ENCODE data around the gene CREBL2. TPM values are rescaled to one million over a fixed set of nuclear protein-coding genes. Genes with fewer than 3 reads are reported as not detected.
A peak's percentile ranks its signal among the peaks of the same experiment; 100 is the strongest.

The CREBL2 gene
- total RNA-seq, 1 donor = 49.9 TPM

DNA sequence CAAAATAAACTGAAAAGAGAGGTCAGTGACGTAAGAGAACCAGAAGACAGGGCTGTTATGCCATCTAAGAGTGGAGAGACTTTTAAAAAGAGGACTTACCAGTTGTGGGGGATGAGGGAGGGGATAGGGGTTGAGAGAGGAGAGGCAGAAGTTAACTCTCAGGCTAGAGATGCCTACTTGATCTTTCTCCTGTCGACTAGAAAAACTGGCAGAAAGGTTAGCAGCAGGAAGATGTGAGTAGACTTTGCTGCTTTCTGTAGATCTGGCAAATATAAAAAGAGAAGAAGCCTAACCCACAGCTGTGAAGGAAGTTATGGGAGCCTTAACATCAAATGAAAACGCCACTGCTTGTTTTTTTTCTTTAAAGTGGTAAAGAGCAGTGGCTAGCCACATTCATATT is 10.7 kb downstream of the CREBL2 start:
- no peak for TF ChIP-seq CTCF (IDR thresholded peaks at IDR 0.05; ENCODE audit: insufficient read depth, low read length)
- DNase-seq (ENCODE audit: low read depth) = no peak
- no peak overlapping the region for H3K4me3 ChIP-seq (ENCODE audit: low read depth, low read length)

- TF ChIP-seq CTCF (IDR thresholded peaks at IDR 0.05; ENCODE audit: insufficient read depth, low read length) = no peak
- no peak overlapping the region for H3K4me3 ChIP-seq (ENCODE audit: low read depth, low read length)
Measured at GRCh38 chr12:12624498-12624992, 12.9 kb downstream of the CREBL2 start.

GRCh38 chr12:12626471-12626870 is 14.8 kb downstream of the CREBL2 start:
- H3K4me3 ChIP-seq (ENCODE audit: low read depth, low read length) = no peak overlapping the region
- no peak for TF ChIP-seq CTCF (IDR thresholded peaks at IDR 0.05; ENCODE audit: insufficient read depth, low read length)
- DNase-seq (ENCODE audit: low read depth) = no peak

More at GRCh38 chr12:12624498-12624992, 12.9 kb downstream of the CREBL2 start:
- DNase-seq (ENCODE audit: low read depth) = no peak

DNA sequence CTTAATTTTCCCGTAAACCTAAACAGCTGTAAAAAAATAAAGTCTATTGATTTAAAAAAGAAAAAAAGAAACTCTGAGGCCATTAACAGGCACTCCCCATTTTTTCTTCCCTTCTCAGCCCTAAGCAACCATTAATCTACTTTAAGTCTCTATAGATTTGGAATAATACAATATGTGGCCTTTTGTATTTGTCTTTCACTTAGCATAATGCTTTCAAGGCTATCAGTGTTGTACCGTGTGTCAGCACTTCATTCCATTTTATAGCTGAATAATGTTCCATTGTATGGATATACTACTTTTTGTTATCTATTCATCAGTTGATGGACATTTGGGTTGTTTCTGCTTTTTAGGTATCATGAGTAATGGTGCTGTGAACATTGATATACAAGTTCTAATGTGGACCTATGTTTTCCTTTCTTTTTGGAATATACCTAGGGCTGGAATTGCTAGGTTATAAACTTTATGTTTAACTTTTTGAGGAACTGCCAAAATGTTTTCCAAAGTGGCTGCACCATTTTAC is 15.7 kb downstream of the CREBL2 start:
- no peak overlapping the region for H3K4me3 ChIP-seq (ENCODE audit: low read depth, low read length)
- no peak for TF ChIP-seq CTCF (IDR thresholded peaks at IDR 0.05; ENCODE audit: insufficient read depth, low read length)
- DNase-seq (ENCODE audit: low read depth) = no peak

DNA sequence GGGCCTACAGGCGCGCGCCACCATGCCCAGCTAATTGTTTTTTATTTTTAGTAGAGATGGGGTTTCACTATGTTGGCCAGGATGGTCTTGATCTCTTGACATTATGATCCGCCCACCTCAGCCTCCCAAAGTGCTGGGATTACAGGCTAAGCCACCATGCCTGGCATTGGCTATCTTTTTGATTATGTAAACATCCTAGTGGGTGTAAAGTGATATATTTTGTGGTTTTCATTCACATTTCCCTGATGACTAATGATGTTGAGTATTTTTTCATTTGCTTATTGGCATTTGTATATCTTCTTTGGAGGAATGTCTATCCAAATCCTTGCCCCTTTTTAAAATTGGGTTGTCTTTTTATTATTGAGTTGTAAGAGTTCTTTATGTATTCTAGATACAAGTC is 16.3 kb downstream of the CREBL2 start:
- peak; percentile 6 for DNase-seq (ENCODE audit: low read depth)
- no peak overlapping the region for H3K4me3 ChIP-seq (ENCODE audit: low read depth, low read length)
- no peak for TF ChIP-seq CTCF (IDR thresholded peaks at IDR 0.05; ENCODE audit: insufficient read depth, low read length)

GRCh38 chr12:12630850-12631249 is 19.2 kb downstream of the CREBL2 start:
- no peak overlapping the region for H3K4me3 ChIP-seq (ENCODE audit: low read depth, low read length)
- no peak for TF ChIP-seq CTCF (IDR thresholded peaks at IDR 0.05; ENCODE audit: insufficient read depth, low read length)
- no peak for DNase-seq (ENCODE audit: low read depth)

- no peak for TF ChIP-seq CTCF (IDR thresholded peaks at IDR 0.05; ENCODE audit: insufficient read depth, low read length)
- H3K4me3 ChIP-seq (ENCODE audit: low read depth, low read length) = no peak overlapping the region
- DNase-seq (ENCODE audit: low read depth) = no peak
Measured at GRCh38 chr12:12635651-12636050, 24.0 kb downstream of the CREBL2 start.
